Placental pericyte (primary cell): Measurements from ENCODE around the gene PGS1. TPM values are rescaled to one million over a fixed set of nuclear protein-coding genes. Genes with fewer than 3 reads are reported as not detected.

Experiments
- small RNA-seq: library from RNA; depleted of rRNA; stranded (forward); fragments of <200 nt; gene quantifications from one replicate; pipeline ENCODE3, GENCODE V24; 2012; ENCODE audit warnings: low replicate concordance
- total RNA-seq: library from RNA; depleted of rRNA; stranded (reverse); fragments of >200 nt; gene quantifications from 2 replicates; pipeline ENCODE4 v1.2.3, GENCODE V29; 2012

The PGS1 gene, protein sequence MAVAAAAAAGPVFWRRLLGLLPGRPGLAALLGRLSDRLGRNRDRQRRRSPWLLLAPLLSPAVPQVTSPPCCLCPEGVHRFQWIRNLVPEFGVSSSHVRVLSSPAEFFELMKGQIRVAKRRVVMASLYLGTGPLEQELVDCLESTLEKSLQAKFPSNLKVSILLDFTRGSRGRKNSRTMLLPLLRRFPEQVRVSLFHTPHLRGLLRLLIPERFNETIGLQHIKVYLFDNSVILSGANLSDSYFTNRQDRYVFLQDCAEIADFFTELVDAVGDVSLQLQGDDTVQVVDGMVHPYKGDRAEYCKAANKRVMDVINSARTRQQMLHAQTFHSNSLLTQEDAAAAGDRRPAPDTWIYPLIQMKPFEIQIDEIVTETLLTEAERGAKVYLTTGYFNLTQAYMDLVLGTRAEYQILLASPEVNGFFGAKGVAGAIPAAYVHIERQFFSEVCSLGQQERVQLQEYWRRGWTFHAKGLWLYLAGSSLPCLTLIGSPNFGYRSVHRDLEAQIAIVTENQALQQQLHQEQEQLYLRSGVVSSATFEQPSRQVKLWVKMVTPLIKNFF
- 40.9 and 53.0 TPM in 2 replicates for total RNA-seq

DNA sequence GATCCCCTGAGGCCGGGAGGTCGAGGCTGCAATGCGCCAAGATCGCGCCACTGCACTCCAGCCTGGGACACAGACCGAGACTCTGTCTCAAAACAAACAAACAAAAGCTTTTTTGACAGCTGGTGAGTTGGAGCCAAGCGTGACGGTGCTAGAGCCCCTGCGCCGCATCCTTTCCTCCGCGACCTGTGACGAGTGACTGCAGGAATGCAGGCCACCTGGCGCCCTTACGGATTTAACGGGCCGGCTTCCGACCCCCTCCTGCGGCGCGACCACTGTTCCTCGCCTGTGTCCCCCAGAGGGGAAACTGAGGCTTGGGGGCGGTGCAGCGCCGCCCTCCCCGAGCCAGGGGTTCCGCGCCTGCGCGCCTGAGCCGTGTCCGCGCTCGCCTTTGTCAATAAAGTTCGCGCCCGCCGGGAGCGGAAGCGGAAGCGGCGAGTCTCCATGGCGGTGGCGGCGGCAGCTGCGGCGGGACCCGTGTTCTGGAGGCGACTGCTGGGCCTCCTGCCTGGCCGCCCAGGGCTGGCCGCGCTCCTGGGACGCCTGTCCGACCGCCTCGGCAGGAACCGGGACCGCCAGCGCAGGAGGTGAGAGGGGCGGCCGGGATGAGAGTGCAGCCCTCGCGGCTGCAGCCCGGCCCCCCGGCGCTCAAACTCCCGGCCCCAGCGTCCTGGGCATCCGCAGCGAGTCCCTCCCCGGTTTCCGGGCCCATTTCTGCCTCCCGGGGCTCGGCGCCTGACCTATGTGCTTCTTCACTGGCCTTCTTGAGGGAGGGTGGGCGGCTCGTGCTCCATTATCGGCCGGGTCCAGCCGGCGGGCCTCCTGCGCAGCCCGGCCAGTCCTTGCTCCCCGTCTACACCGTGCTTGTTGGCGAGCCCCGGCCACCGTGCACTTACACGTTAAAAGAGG, at the start of gene PGS1:
TSS of gene PGS1 (plus strand) at position 425 of the 906 bp plus-strand sequence. CDS start at position 442, 17 bp downstream.

DNA sequence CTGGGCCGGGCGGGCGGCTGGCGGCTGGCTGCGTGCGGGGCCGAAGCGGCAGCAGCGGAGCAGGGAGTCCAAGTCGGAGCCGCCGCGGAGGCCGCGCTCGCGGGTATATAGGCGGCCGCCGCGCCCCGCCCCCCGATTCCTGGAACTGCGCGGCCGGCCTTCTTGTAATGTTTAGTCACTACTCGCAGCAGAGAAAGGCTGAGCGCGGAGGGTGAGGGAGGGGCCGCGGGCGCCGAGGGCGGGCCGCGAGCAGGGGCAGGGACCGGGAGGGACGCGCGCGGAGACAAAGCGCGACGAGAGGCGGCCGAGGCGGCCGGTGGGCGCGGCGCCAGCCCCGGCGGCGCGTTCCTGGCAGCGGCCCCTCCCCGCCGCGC, 18.5 kb upstream of the PGS1 start, which contains the start of gene SOCS3:
TSS of gene SOCS3 (minus strand) at position 81 of the 374 bp plus-strand sequence. CDS start 982 bp downstream, outside the sequence.

Small RNAs within 50 kb of the gene (small RNA-seq; reads per million reads assigned to genes)
- gene RF00415 (not detected), gene RN7SL236P (not detected)

Other genes with a start within 250 kb of the PGS1 start
- gene TMC6, start 249.9 kb upstream of the PGS1 start, total RNA-seq: 7.3 and 14.2 TPM in 2 replicates
- gene TMC8, start 247.9 kb upstream of the PGS1 start, total RNA-seq: not detected in 2 replicates
- not detected in 2 replicates for gene C17orf99, start 232.3 kb upstream of the PGS1 start, total RNA-seq
- 14.0 and 50.1 TPM in 2 replicates for gene SYNGR2, start 210.1 kb upstream of the PGS1 start, total RNA-seq
- gene TK1, start 191.6 kb upstream of the PGS1 start, total RNA-seq: 14.7 and 156 TPM in 2 replicates
- 20.5 and 29.1 TPM in 2 replicates for gene AFMID, start 191.3 kb upstream of the PGS1 start, total RNA-seq
- gene BIRC5, start 164.4 kb upstream of the PGS1 start, total RNA-seq: 4.6 and 67.0 TPM in 2 replicates
- not detected in 2 replicates for gene TMEM235, start 147.0 kb upstream of the PGS1 start, total RNA-seq
- 38.3 and 66.0 TPM in 2 replicates for gene SOCS3, start 18.6 kb upstream of the PGS1 start, total RNA-seq
- not detected in 2 replicates for gene DNAH17, start 198.7 kb downstream of the PGS1 start, total RNA-seq